CD14-positive monocyte (primary cell): ENCODE measurements around the gene QSER1. TPM values are rescaled to one million over a fixed set of nuclear protein-coding genes. Genes with fewer than 3 reads are reported as not detected.

Source experiments
- DNase-seq, 3 donors: peaks; one replicate each; pipeline ENCODE4 v3.0.0-alpha.2; 2011 to 2022
- H2AFZ ChIP-seq: 2 replicates; pipeline ENCODE4 v1.6.0; 2012; ENCODE audit warnings: mild to moderate bottlenecking, low read depth, low read length, inconsistent platforms; ENCODE audit not compliant: insufficient read depth, poor library complexity, severe bottlenecking
- H3K27ac ChIP-seq, 2 donors: 1 replicate in 1 of 2; 2 replicates in 1 of 2; pipeline ENCODE4 v1.5.1; 2012 to 2013; ENCODE audit warnings: low read length in 2 of 2, control low read depth in 1 of 2, inconsistent platforms in 1 of 2, low read depth in 1 of 2, mild to moderate bottlenecking in 1 of 2
- H3K27me3 ChIP-seq, 2 donors: one replicate each; pipeline versions ENCODE4 v1.6.0 to v1.6.1; 2011 to 2013; ENCODE audit warnings: low read length in 2 of 2; ENCODE audit not compliant: control insufficient read depth in 2 of 2, insufficient read depth in 2 of 2
- H3K36me3 ChIP-seq, 2 donors: replicated peaks in 1 of 2; 1 replicate in 1 of 2; 2 replicates in 1 of 2; pipeline versions ENCODE4 v1.5.1 to v1.6.1; 2012 to 2013; ENCODE audit warnings: low read length in 2 of 2, control low read depth in 1 of 2, inconsistent platforms in 1 of 2, mild to moderate bottlenecking in 1 of 2; ENCODE audit not compliant: insufficient read depth in 2 of 2, control insufficient read depth in 1 of 2
- H3K4me1 ChIP-seq, 2 donors: 1 replicate in 1 of 2; 2 replicates in 1 of 2; pipeline versions ENCODE4 v1.5.1 to v1.6.1; 2012 to 2013; ENCODE audit warnings: low read length in 2 of 2, control low read depth in 1 of 2, inconsistent platforms in 1 of 2, mild to moderate bottlenecking in 1 of 2, moderate library complexity in 1 of 2; ENCODE audit not compliant: insufficient read depth in 2 of 2, control insufficient read depth in 1 of 2
- H3K4me2 ChIP-seq: replicated peaks from 2 replicates; pipeline ENCODE3; 2012; ENCODE audit warnings: low read length, moderate library complexity, mild to moderate bottlenecking; ENCODE audit not compliant: poor library complexity, severe bottlenecking; ENCODE audit errors: extremely low read depth
- H3K4me3 ChIP-seq, 3 experiments: fragments of 200-600 bp in 1 of 3; sonication (generic) in 1 of 3; replicated peaks in 1 of 3; 1 replicate in 2 of 3; 2 replicates in 1 of 3; pipeline ENCODE4 v1.5.1; 2011 to 2013; ENCODE audit warnings: low read length in 3 of 3, mild to moderate bottlenecking in 3 of 3, control low read depth in 2 of 3, low read depth in 2 of 3, inconsistent platforms in 1 of 3, moderate library complexity in 1 of 3
- H3K79me2 ChIP-seq: 2 replicates; pipeline ENCODE4 v1.6.0; 2012; ENCODE audit warnings: mild to moderate bottlenecking, control low read depth, inconsistent platforms, low read length, moderate library complexity; ENCODE audit not compliant: insufficient read depth
- H3K9ac ChIP-seq: 2 replicates; pipeline ENCODE4 v1.6.0; 2017; ENCODE audit warnings: low read length, mild to moderate bottlenecking; ENCODE audit not compliant: insufficient read depth, poor library complexity, severe bottlenecking
- H3K9me3 ChIP-seq, 2 donors: replicated peaks in 1 of 2; 1 replicate in 1 of 2; 2 replicates in 1 of 2; pipeline versions ENCODE4 v1.5.1 to v1.6.1; 2012 to 2013; ENCODE audit warnings: low read length in 2 of 2, control low read depth in 1 of 2; ENCODE audit not compliant: control insufficient read depth in 1 of 2, insufficient read depth in 1 of 2
- H4K20me1 ChIP-seq: 2 replicates; pipeline ENCODE4 v1.6.0; 2012; ENCODE audit warnings: mild to moderate bottlenecking, low read length, control low read depth, moderate library complexity; ENCODE audit not compliant: insufficient read depth
- H3K27ac Mint-ChIP-seq, 7 donors: one replicate each; pipeline ENCODE4 v1.8.0; 2020; ENCODE audit warnings: mild to moderate bottlenecking in 7 of 7, mixed read lengths in 7 of 7, moderate library complexity in 6 of 7, inconsistent platforms in 2 of 7
- H3K27me3 Mint-ChIP-seq, 3 donors: one replicate each; pipeline ENCODE4 v1.8.0; 2021 to 2022; ENCODE audit warnings: low read depth in 3 of 3, mild to moderate bottlenecking in 3 of 3, mixed read lengths in 3 of 3, moderate library complexity in 3 of 3, inconsistent platforms in 1 of 3
- H3K36me3 Mint-ChIP-seq, 2 donors: one replicate each; pipeline ENCODE4 v1.8.0; 2020; ENCODE audit warnings: mixed read lengths in 2 of 2, inconsistent platforms in 1 of 2, mild to moderate bottlenecking in 1 of 2
- H3K4me1 Mint-ChIP-seq: one replicate; pipeline ENCODE4 v1.8.0; 2020; ENCODE audit warnings: mild to moderate bottlenecking, mixed read lengths
- H3K4me3 Mint-ChIP-seq, 2 donors: one replicate each; pipeline ENCODE4 v1.8.0; 2020; ENCODE audit warnings: mild to moderate bottlenecking in 2 of 2, mixed read lengths in 2 of 2, moderate library complexity in 1 of 2
- H3K9me3 Mint-ChIP-seq, 7 donors: one replicate each; pipeline ENCODE4 v1.8.0; 2020 to 2022; ENCODE audit warnings: mixed read lengths in 7 of 7, mild to moderate bottlenecking in 6 of 7, moderate library complexity in 6 of 7, inconsistent platforms in 2 of 7
- CTCF ChIP-seq: fragments of 200-600 bp; IDR thresholded peaks from one replicate; pipeline ENCODE4 v1.8.0; 2022; ENCODE audit warnings: antibody characterized with exemption, mild to moderate bottlenecking
- whole genome bisulfite sequencing: methylation state at CpG from one replicate; pipeline ENCODE4 v1.1.5; 2013; ENCODE audit warnings: missing lambda C conversion rate; ENCODE audit not compliant: insufficient coverage; 5-methylcytosine and 5-hydroxymethylcytosine counted together
- intact Hi-C, 2 donors: fragments of 100-400 bp; cut with micrococcal nuclease; formaldehyde crosslinking; loops; one replicate each; pipeline versions ENCODE4 v1.15.0 to v1.15.1; 2023
- polyA plus RNA-seq, 3 donors: library from polyadenylated mRNA; depleted of rRNA in 1 of 3; unstranded in 2 of 3; stranded (reverse) in 1 of 3; fragments of 300-500 nt in 2 of 3; fragments of >200 nt in 1 of 3; fragmentation: Illumina TruSeq in 2 of 3; gene quantifications; 1 replicate in 2 of 3; 2 replicates in 1 of 3; pipeline ENCODE4 v1.2.3, GENCODE V29; 2012 to 2021

Gene QSER1
- polyA plus RNA-seq, 3 donors: 1.1 to 7.0 (median 2.5) TPM

DNA sequence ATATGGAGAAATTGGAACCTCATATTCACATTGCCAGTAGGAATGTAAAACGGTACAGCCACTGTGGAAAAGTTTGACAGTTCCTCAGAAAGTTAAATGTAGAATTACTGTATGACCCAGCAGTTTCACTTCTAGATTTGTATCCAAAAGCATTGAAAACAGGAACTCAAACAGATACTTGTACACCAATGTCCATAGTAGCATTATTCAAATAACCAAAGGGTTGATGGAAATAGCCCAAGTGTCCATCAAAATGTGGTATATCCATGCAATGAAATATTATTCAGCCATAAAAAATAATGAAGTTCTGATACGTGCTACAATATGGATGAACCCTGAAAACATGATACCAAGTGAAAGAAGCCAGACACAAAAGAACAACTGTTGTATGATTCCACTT, 45.1 kb upstream of the QSER1 start:
- WGBS: no CpG with 5 or more reads among the region's 2 CpGs
- H3K4me2 ChIP-seq: peak overlapping the region; percentile 58

GRCh38 chr11:32849761-32850160, 42.9 kb upstream of the QSER1 start:
- peak in 2 of 3 donors; percentile 43 to 66 for DNase-seq
- H3K4me3 ChIP-seq: peak overlapping the region in 2 of 3 experiments; percentile 38 to 62
- peaks cover 60 to 66% of the 10 kb centered on the region in 2 donors for H3K4me1 ChIP-seq
- H3K27me3 ChIP-seq: no peaks in the 10 kb centered on the region
- Mint-ChIP-seq H3K27me3 (no peaks in the 10 kb centered on the region), H3K4me1 (peaks cover 59% of the 10 kb centered on the region), H3K9me3 (peaks cover 0 to 4% (median 0%) of the 10 kb centered on the region in 7 donors), H3K36me3 (peaks cover 8 to 30% of the 10 kb centered on the region in 2 donors), H3K27ac (peak overlapping the region; percentile 57 to 92 (median 86)), H3K4me3 (peak overlapping the region; percentile 34 to 77)
- intact Hi-C loops: loop anchor here (5.0 kb wide), 1 partner anchor 43 kb away; the partner anchor contains the start of gene QSER1 (in 2 of the 2)
- no peak overlapping the region for H2AFZ ChIP-seq
- peaks cover 60% of the 10 kb centered on the region for H3K79me2 ChIP-seq
- 0% methylated on average over 1 of the region's 1 CpG for WGBS
- H3K9ac ChIP-seq: no peak overlapping the region
- peaks cover 4 to 18% of the 10 kb centered on the region in 2 donors for H3K36me3 ChIP-seq
- TF ChIP-seq CTCF: no peak
- H3K27ac ChIP-seq: peak overlapping the region in 1 of 2 donors; percentile 68
- no peaks in the 10 kb centered on the region for H4K20me1 ChIP-seq
- peak overlapping the region; percentile 82 for H3K4me2 ChIP-seq
- H3K9me3 ChIP-seq: no peaks in the 10 kb centered on the region

More for the DNA sequence above, 45.1 kb upstream of the QSER1 start:
- Histone ChIP-seq H4K20me1 (no peaks in the 10 kb centered on the region), H3K4me1 (peaks cover 65 to 76% of the 10 kb centered on the region in 2 donors), H3K36me3 (no peaks in the 10 kb centered on the region), H3K27me3 (no peaks in the 10 kb centered on the region), H3K9me3 (no peaks in the 10 kb centered on the region), H3K79me2 (peaks cover 61% of the 10 kb centered on the region), H3K4me3 (peak overlapping the region in 1 of 3 experiments; percentile 52), H2AFZ (no peak overlapping the region), H3K27ac (peak overlapping the region in 1 of 2 donors; percentile 47), H3K9ac (no peak overlapping the region)
- Mint-ChIP-seq H3K27me3 (no peaks in the 10 kb centered on the region), H3K36me3 (peaks cover 6 to 18% of the 10 kb centered on the region in 2 donors), H3K9me3 (peaks cover 0 to 4% (median 0%) of the 10 kb centered on the region in 7 donors), H3K4me1 (peaks cover 61% of the 10 kb centered on the region), H3K4me3 (no peak overlapping the region), H3K27ac (peak overlapping the region; percentile 47 to 88 (median 86))
- TF ChIP-seq CTCF: no peak
- intact Hi-C loops: no loop called here
- peak; percentile 53 to 83 (median 71) for DNase-seq
